ENCODE data around the gene NFXL1. TPM values are rescaled to one million over a fixed set of nuclear protein-coding genes. Genes with fewer than 3 reads are reported as not detected.

NFXL1 gene
- total RNA-seq, 1 donor from 2014 or later: 32.5 TPM

GRCh38 chr4:47879458-47879857 is 34.9 kb downstream of the NFXL1 start:
- Mint-ChIP-seq H3K36me3 (peaks cover 56% of the 10 kb centered on the region), H3K4me1 (ENCODE audit: unreplicated experiment) (no peaks in the 10 kb centered on the region), H3K9me3 (no peaks in the 10 kb centered on the region), H3K27ac (no peak overlapping the region), H3K27me3 (no peaks in the 10 kb centered on the region), H3K4me3 (no peak overlapping the region)
- TF ChIP-seq CTCF (conservative IDR thresholded peaks at IDR 0.05): no peak
- DNase-seq (ENCODE audit: extremely low spot score, unreplicated experiment): no peak

- Mint-ChIP-seq H3K9me3 (peaks cover 8% of the 10 kb centered on the region), H3K27ac (no peak overlapping the region), H3K27me3 (no peaks in the 10 kb centered on the region), H3K4me1 (ENCODE audit: unreplicated experiment) (no peaks in the 10 kb centered on the region), H3K36me3 (peaks cover 61% of the 10 kb centered on the region), H3K4me3 (no peak overlapping the region)
- DNase-seq (ENCODE audit: extremely low spot score, unreplicated experiment): no peak
- TF ChIP-seq CTCF (conservative IDR thresholded peaks at IDR 0.05): no peak
Measured at GRCh38 chr4:47876784-47877546, 37.4 kb downstream of the NFXL1 start.

GRCh38 chr4:47876310-47876709 is 38.1 kb downstream of the NFXL1 start:
- no peak for DNase-seq (ENCODE audit: extremely low spot score, unreplicated experiment)
- H3K36me3 Mint-ChIP-seq: peaks cover 57% of the 10 kb centered on the region
- H3K27ac Mint-ChIP-seq: no peak overlapping the region
- H3K27me3 Mint-ChIP-seq: no peaks in the 10 kb centered on the region
- no peak for TF ChIP-seq CTCF (conservative IDR thresholded peaks at IDR 0.05)
- no peak overlapping the region for H3K4me3 Mint-ChIP-seq
- H3K9me3 Mint-ChIP-seq: peaks cover 8% of the 10 kb centered on the region
- H3K4me1 Mint-ChIP-seq (ENCODE audit: unreplicated experiment): no peaks in the 10 kb centered on the region

GRCh38 chr4:47873877-47874541 is 40.4 kb downstream of the NFXL1 start:
- DNase-seq (ENCODE audit: extremely low spot score, unreplicated experiment): no peak
- Mint-ChIP-seq H3K27ac (no peak overlapping the region), H3K4me1 (ENCODE audit: unreplicated experiment) (no peaks in the 10 kb centered on the region), H3K4me3 (no peak overlapping the region), H3K9me3 (peaks cover 8% of the 10 kb centered on the region), H3K36me3 (peaks cover 68% of the 10 kb centered on the region), H3K27me3 (no peaks in the 10 kb centered on the region)
- TF ChIP-seq CTCF (conservative IDR thresholded peaks at IDR 0.05): no peak

- DNase-seq (ENCODE audit: extremely low spot score, unreplicated experiment): no peak
- no peak overlapping the region for H3K4me3 Mint-ChIP-seq
- peaks cover 35% of the 10 kb centered on the region for H3K36me3 Mint-ChIP-seq
- no peak overlapping the region for H3K27ac Mint-ChIP-seq
- no peaks in the 10 kb centered on the region for H3K27me3 Mint-ChIP-seq
- no peak for TF ChIP-seq CTCF (conservative IDR thresholded peaks at IDR 0.05)
- peaks cover 3% of the 10 kb centered on the region for H3K4me1 Mint-ChIP-seq (ENCODE audit: unreplicated experiment)
- no peaks in the 10 kb centered on the region for H3K9me3 Mint-ChIP-seq
Measured at GRCh38 chr4:47863486-47863885, 50.9 kb downstream of the NFXL1 start.
